ENCODE results near the gene CDNF.

The CDNF gene

DNA sequence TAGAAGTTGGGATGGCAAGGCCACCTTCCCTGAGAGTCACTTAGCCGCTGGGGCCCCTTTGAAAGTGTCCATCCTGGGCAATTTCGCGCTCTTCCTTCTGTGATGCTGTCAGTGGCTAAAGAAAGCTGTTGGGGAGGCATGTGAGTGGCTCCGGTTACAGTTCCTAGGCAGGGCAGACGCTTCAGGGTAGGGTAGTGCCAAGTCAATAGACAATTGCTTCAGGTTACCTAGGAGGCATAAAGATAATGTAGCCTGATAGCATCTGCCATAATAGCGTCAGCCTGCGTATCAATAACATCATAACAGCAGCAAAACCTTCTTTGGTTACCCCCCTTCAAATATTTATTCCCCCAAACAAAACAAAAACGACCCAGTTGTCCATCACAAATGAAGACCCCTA, 63.0 kb downstream of the CDNF start, which contains the start of gene FAM107B:
Gene FAM107B, minus strand, starts transcription at position 101 of the 400 bp plus-strand sequence. CDS start 234 bp downstream, outside the sequence.
- no peaks in the 10 kb centered on the region for H4K20me1 ChIP-seq (ENCODE audit: insufficient read depth, low read length)
- ATAC-seq (ENCODE audit: insufficient read depth, low read depth) (no peak), DNase-seq (no peak)
- no peak within 1 kb of the TSS for H3K27ac ChIP-seq (ENCODE audit: low read length)
- H2AFZ ChIP-seq (ENCODE audit: low read depth, low read length): no peak within 1 kb of the TSS
- no peak within 1 kb of the TSS for H3K9ac ChIP-seq (ENCODE audit: low read depth, low read length)
- no peak within 1 kb of the TSS for H3K4me3 ChIP-seq (ENCODE audit: low read depth in 1 of 2, low read length in 2 of 2)
- H3K4me1 ChIP-seq (ENCODE audit: insufficient read depth, low read length): no peaks in the 10 kb centered on the region
- peaks cover 11% of the 10 kb centered on the region for H3K27me3 ChIP-seq (ENCODE audit: insufficient read depth, low read length, poor library complexity)
- H3K4me2 ChIP-seq (ENCODE audit: insufficient read depth, low read length): no peak within 1 kb of the TSS
- H3K79me2 ChIP-seq (ENCODE audit: insufficient read depth, low read length): no peaks in the 10 kb centered on the region
- no peaks in the 10 kb centered on the region for H3K9me3 ChIP-seq (ENCODE audit: insufficient read depth, low read length, severe bottlenecking)
- no peaks in the 10 kb centered on the region for H3K36me3 ChIP-seq (ENCODE audit: insufficient read depth, low read length)
- TF ChIP-seq EZH2 (IDR thresholded peaks at IDR 0.05; ENCODE audit: borderline replicate concordance, low read depth, low read length, severe bottlenecking): no peak
- TF ChIP-seq, protein P1, sequence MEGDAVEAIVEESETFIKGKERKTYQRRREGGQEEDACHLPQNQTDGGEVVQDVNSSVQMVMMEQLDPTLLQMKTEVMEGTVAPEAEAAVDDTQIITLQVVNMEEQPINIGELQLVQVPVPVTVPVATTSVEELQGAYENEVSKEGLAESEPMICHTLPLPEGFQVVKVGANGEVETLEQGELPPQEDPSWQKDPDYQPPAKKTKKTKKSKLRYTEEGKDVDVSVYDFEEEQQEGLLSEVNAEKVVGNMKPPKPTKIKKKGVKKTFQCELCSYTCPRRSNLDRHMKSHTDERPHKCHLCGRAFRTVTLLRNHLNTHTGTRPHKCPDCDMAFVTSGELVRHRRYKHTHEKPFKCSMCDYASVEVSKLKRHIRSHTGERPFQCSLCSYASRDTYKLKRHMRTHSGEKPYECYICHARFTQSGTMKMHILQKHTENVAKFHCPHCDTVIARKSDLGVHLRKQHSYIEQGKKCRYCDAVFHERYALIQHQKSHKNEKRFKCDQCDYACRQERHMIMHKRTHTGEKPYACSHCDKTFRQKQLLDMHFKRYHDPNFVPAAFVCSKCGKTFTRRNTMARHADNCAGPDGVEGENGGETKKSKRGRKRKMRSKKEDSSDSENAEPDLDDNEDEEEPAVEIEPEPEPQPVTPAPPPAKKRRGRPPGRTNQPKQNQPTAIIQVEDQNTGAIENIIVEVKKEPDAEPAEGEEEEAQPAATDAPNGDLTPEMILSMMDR (IDR thresholded peaks at IDR 0.05; ENCODE audit: borderline replicate concordance, extremely low read depth, low read length, poor library complexity, severe bottlenecking): no peak

DNA sequence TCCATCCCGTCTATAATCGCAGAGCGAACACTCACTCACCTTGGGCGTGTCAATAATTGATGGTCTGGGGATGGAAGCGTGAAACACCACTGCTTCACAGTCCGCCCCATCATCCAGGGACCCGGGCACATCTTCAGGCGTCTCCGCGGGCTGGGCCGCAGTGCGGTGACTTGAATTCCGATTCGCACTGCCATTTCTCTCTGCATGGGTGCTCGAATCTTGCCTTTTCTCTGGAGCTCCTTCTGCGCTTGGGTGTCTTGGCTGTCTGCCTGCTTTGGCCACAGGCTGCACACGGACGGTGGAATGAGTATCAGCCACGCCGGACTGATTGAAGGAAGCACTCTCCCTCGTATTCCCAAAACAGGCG, 63.6 kb downstream of the CDNF start:
- no peak overlapping the region for H3K4me2 ChIP-seq (ENCODE audit: insufficient read depth, low read length)

DNA sequence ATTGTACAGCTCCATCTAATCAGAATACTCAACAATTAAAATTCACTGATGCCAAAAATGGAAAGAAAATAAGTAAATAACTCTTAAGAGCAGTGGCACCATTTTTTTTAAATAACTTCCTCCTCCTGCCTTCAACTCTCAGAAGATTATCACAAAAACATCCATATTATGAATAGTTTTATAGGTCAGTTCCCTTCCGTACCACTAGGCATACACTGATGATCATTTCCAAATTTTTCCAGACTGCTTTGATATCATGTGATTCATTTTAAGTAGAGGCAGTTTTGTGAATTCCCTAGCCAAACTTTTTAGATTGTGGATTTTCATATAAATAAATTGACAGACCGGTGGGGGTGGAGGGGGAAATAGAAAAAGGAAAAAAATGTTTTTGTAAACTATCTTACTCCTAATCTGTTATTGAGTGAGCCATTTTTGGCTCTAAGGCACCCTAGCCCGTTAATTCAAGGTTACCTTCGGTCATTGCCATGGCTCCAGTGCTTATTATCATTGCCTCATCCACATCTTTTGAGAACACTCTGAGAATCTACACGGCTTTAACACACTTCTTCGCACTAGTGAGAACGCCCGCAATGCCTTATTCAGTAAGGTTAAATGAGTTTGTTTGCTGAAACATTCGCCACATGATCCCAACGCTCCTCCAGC, 64.2 kb downstream of the CDNF start:
- TF ChIP-seq, protein P1 (IDR thresholded peaks at IDR 0.05; ENCODE audit: borderline replicate concordance, extremely low read depth, low read length, poor library complexity, severe bottlenecking): no peak
- TF ChIP-seq EZH2 (IDR thresholded peaks at IDR 0.05; ENCODE audit: borderline replicate concordance, low read depth, low read length, severe bottlenecking): no peak
- H3K79me2 ChIP-seq (ENCODE audit: insufficient read depth, low read length): no peaks in the 10 kb centered on the region
- no peak overlapping the region for H3K4me2 ChIP-seq (ENCODE audit: insufficient read depth, low read length)
- no peaks in the 10 kb centered on the region for H3K4me1 ChIP-seq (ENCODE audit: insufficient read depth, low read length)
- ATAC-seq (ENCODE audit: insufficient read depth, low read depth) (no peak), DNase-seq (no peak)
- H3K36me3 ChIP-seq (ENCODE audit: insufficient read depth, low read length): no peaks in the 10 kb centered on the region
- no peak overlapping the region for H3K27ac ChIP-seq (ENCODE audit: low read length)
- no peak overlapping the region for H2AFZ ChIP-seq (ENCODE audit: low read depth, low read length)
- no peaks in the 10 kb centered on the region for H4K20me1 ChIP-seq (ENCODE audit: insufficient read depth, low read length)
- H3K4me3 ChIP-seq (ENCODE audit: low read depth in 1 of 2, low read length in 2 of 2): no peak overlapping the region
- H3K9me3 ChIP-seq (ENCODE audit: insufficient read depth, low read length, severe bottlenecking): no peaks in the 10 kb centered on the region
- H3K27me3 ChIP-seq (ENCODE audit: insufficient read depth, low read length, poor library complexity): peaks cover 12% of the 10 kb centered on the region
- H3K9ac ChIP-seq (ENCODE audit: low read depth, low read length): no peak overlapping the region

More for the DNA sequence above, 63.6 kb downstream of the CDNF start:
- Histone ChIP-seq H2AFZ (ENCODE audit: low read depth, low read length) (no peak overlapping the region), H3K27me3 (ENCODE audit: insufficient read depth, low read length, poor library complexity) (peaks cover 12% of the 10 kb centered on the region), H4K20me1 (ENCODE audit: insufficient read depth, low read length) (no peaks in the 10 kb centered on the region), H3K4me3 (ENCODE audit: low read depth in 1 of 2, low read length in 2 of 2) (no peak overlapping the region), H3K79me2 (ENCODE audit: insufficient read depth, low read length) (no peaks in the 10 kb centered on the region), H3K9me3 (ENCODE audit: insufficient read depth, low read length, severe bottlenecking) (no peaks in the 10 kb centered on the region), H3K9ac (ENCODE audit: low read depth, low read length) (no peak overlapping the region), H3K27ac (ENCODE audit: low read length) (no peak overlapping the region), H3K36me3 (ENCODE audit: insufficient read depth, low read length) (no peaks in the 10 kb centered on the region), H3K4me1 (ENCODE audit: insufficient read depth, low read length) (no peaks in the 10 kb centered on the region)
- DNase-seq (no peak), ATAC-seq (ENCODE audit: insufficient read depth, low read depth) (no peak)
- TF ChIP-seq, protein P1 (IDR thresholded peaks at IDR 0.05; ENCODE audit: borderline replicate concordance, extremely low read depth, low read length, poor library complexity, severe bottlenecking): no peak
- no peak for TF ChIP-seq EZH2 (IDR thresholded peaks at IDR 0.05; ENCODE audit: borderline replicate concordance, low read depth, low read length, severe bottlenecking)
